Posterior cingulate gyrus (tissue), 11 donors: ENCODE data around the gene FAM200B.

Source experiments
- DNase-seq, 10 donors: peaks; one replicate each; pipeline versions ENCODE4 v3.0.0 to v3.0.0-alpha.2; 2020 to 2021; ENCODE audit warnings: mixed read lengths in 3 of 10
- intact Hi-C: fragments of 100-400 bp; cut with DNase I; formaldehyde crosslinking; loops from one replicate; pipeline ENCODE4 v1.15.1; 2023

Gene FAM200B

DNA sequence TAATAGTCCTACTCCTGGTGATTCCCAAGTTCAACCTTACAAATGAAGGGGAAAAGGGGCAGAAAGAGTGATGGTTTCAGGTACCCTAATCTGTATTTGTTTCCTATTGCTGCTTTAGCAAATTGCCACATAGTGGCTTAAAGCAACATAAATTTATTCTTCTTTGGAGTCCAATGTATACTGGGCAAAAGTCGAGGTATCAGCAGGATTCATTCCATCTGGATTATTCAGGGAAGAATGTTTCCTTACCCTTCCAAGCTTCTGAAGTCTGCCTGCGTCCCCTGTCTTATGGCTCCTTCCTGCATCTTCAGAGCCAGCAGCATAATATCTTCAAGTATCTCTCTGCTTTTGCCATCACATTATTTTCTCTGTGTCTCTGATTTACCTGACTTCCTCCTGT is 11.0 kb downstream of the FAM200B start:
- DNase-seq = no peak
- intact Hi-C loops = no loop called here

DNA sequence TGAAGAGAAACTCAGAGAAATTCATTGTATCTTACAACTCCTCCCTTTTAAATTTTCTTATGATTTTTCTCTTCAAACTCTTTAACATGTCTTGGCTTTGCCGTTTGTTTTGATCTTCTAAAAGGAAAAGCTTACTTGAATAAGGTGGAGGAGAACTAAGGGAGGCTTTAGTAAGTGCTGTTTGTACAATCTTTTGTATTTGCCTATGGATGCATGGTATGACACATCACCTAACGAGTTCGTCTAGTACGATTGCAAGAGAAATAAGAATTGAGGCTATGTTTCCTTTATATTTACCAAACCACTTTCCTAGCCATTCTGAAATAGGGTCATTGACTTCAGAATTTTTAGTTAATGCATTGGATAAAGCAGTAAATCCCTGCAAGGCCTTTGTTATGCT is 12.8 kb downstream of the FAM200B start:
- intact Hi-C loops = no loop called here
- DNase-seq = no peak

DNA sequence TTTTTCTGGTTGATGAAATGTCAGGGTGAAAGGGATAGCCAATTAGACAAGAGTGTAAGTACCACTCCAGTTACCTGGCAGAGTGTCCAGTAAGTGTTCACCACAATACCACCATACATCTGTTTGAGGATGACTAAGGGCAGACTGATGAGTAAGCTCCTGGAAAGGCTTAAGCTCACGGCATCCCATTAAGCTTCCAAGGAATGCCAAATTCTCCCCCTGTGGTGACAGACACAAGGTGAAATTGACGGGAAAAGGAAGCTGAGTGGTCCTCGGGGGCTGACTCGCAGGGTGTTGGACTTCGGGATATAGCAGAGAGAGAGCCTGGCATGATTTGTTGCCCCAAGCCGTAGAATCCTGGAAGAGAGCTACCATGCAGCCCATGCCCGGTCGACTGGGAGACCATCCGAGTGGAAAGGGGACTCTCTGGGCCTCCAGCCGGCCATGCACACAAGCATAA is 13.6 kb downstream of the FAM200B start:
- intact Hi-C loops = no loop called here
- DNase-seq = no peak

DNA sequence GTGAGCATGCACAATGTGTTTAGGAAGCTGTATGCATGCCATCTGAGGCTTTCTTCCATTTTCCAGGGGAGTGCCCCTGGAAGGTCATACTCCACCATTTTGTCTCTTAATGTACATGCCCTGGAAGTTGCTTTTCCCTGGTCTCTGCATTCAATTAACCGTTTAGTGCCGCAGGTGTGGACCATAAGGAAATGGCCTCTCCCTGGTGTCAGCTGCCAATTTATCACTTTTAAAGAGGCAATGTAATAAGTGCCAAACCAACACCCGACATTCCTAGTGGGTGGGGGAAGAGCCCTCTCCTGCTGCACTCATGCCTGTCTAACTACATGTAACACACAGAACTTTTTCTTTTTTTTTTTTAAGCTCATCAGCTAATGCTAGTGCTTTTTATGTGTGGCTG is 14.1 kb downstream of the FAM200B start:
- intact Hi-C loops = no loop called here
- no peak for DNase-seq

DNA sequence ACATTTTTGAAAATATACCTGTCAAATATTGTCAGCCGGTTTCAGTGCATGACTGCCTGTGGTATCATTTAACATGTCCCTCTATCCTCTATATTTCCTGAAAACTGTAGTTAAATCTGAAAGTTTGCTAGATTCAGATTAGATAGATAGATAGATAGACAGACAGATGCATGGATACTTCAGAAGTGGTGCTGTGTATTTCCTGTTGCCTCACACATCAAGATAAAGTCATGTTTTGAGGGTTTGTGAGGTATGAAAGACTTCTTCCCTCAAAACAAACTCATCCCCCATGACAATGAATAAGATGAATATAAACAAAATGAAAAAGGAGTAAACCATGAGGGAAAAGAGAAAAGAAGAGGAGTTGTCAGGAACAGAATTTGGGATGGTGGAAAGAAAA is 15.2 kb downstream of the FAM200B start:
- intact Hi-C loops = no loop called here

DNA sequence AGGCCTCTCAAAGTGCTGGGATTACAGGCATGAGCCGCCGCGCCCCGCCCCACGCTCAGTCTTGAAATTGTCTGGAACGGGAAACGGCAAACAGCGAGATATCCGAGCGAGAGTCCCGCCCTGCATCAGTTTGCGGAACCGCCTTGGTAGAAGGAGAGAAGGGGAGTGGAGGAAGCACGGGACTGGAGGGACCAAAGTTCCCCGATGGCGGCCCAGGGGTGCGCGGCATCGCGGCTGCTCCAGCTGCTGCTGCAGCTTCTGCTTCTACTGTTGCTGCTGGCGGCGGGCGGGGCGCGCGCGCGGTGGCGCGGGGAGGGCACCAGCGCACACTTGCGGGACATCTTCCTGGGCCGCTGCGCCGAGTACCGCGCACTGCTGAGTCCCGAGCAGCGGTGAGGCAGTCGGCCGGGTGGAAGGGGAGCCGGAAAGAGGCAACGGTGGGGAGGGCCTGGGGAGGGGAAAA is 21.3 kb downstream of the FAM200B start, which contains the start of gene BST1:
Gene BST1, plus strand, starts transcription at position 125 of the 463 bp plus-strand sequence. Its CDS starts 80 bp downstream, at position 205.
- DNase-seq = peak; percentile 29 to 95 (median 54)
- intact Hi-C loops = no loop called here

More for the DNA sequence above, 15.2 kb downstream of the FAM200B start:
- DNase-seq = no peak

DNA sequence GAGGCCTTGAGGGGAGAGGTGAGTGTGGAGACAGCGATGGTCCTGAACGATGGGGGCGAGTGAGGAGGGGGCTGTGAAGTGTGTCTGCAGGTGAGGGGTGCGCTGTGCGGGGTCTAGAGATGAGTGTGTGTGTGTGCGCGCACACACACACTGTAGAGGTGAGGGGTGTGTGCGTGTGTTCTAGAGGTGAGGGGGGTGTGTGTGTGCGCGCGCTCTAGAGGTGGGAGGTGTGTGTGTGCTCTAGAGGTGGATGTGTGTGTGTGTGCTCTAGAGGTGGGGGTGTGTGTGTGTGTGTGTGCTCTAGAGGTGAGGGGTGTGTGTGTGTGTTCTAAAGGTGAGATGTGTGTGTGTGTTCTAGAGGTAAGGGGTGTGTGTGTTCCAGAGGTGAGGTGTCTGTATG is 21.8 kb downstream of the FAM200B start:
- intact Hi-C loops = no loop called here
- DNase-seq = no peak

DNA sequence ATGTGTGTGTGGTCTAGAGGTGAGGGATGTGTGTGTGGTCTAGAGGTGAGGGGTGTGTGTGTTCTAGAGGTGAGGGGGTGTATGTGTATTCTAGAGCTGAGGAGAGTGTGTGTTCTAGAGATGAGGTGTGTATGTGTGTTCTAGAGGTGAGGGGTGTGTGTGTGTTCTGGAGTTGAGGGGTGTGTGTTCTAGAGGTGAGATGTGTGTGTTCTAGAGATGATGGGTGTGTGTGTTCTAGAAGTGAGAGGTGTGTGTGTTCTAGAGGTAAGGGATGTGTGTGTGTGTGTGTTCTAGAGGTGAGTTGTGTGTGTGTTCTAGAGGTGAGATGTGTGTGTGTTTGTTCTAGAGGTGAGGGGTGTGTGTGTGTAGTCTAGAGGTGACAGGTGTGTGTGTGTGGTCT is 22.5 kb downstream of the FAM200B start:
- intact Hi-C loops = no loop called here
- DNase-seq = no peak

DNA sequence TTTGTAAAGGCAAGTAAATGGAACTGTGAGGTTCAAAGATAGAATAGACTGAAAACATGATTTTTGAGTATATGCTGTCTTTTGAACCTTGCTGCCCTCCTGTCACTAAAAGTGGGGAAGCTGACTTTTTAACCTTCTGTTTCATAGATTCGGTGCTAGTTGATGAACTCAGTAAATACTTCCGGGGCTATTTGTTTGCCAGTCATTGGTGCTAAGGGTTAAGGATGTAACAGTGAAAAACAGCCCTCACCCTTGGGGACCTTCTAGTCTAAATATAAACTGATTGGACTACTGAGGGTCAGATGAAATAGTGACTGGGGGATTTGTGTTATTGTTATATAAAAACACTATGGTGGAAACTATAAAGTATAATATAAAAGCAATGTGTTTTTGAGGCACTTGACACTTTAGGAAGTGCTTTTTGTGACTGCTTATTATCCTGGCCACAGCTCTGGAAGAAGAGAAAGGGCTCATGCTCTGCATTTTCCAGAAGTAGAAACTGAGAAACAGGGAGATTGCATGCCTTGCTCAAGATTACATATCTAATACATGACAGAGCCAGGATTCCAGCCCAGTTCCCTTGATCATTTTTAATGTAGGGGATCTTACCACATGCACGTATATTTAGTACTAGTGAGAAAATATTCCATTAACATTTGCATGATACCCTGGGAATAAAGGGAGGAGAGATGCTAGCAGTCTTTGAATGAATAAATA is 25.2 kb downstream of the FAM200B start:
- intact Hi-C loops = no loop called here

DNA sequence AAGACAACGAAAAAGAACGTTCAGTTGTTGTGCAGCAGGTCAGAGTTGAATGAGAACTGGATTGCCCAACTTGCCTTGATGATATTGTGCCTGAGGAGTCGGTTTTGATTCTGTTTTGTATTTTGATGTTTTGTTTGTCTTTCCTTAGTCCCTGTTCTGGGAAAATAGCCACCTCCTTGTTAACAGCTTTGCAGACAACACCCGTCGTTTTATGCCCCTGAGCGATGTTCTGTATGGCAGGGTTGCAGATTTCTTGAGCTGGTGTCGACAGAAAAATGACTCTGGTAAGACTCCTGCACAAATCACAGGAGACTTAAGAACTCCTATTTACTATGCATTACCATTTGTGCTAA is 25.7 kb downstream of the FAM200B start:
- no peak for DNase-seq
- intact Hi-C loops = no loop called here

More for the DNA sequence above, 25.2 kb downstream of the FAM200B start:
- no peak for DNase-seq

DNA sequence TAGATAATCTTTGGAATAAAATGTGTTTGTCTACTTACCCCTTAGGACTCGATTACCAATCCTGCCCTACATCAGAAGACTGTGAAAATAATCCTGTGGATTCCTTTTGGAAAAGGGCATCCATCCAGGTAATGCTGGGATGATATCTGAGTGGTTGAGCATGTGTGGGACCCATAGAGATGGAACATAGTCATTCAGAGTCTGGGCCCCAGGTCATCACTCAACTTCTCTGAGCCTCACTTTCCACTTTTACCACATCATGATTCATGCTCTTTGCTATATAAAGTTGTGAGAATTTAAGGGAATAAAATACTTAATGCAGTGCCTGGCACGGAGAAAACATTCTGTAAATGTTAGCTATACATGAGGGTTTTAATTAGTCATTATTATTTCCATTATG is 30.1 kb downstream of the FAM200B start:
- intact Hi-C loops = no loop called here
- no peak for DNase-seq

DNA sequence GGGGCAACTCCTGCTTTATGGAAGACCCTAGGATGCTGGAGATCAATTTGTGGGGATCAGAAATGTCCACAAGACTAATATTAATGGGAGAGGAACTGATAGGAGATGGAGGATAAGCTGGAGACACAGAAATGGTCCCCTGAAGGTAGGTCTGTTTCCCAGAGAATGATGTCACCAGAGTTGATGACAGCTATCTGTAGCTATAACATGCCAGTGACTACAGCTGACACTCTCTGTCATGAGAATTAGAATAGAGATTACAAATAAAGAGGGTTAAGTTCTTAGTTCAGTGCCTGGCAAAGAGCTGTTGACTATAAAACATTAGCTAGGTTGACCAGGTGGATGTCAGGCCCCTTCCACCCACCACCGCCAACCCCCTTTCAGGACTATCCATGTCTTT is 30.6 kb downstream of the FAM200B start:
- no peak for DNase-seq
- intact Hi-C loops = no loop called here

DNA sequence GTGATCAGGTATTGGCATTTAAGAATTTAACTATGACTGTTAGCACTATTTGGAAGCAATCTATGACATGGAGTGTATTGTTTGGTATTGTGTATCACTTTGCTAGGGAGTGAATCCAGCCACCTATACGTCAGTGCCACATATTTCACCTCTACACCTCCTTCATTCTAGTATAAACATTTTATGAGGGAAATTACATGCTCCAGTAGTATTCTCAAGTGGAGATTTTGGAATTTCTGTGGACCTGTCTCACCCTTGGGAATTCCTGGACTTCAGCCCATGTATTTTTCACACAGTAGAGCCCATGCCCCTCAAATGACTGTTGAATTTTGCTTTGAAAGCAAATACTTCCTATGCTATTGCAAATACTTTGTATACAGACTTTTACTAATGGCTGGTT is 32.5 kb downstream of the FAM200B start:
- DNase-seq = no peak
- intact Hi-C loops = no loop called here

DNA sequence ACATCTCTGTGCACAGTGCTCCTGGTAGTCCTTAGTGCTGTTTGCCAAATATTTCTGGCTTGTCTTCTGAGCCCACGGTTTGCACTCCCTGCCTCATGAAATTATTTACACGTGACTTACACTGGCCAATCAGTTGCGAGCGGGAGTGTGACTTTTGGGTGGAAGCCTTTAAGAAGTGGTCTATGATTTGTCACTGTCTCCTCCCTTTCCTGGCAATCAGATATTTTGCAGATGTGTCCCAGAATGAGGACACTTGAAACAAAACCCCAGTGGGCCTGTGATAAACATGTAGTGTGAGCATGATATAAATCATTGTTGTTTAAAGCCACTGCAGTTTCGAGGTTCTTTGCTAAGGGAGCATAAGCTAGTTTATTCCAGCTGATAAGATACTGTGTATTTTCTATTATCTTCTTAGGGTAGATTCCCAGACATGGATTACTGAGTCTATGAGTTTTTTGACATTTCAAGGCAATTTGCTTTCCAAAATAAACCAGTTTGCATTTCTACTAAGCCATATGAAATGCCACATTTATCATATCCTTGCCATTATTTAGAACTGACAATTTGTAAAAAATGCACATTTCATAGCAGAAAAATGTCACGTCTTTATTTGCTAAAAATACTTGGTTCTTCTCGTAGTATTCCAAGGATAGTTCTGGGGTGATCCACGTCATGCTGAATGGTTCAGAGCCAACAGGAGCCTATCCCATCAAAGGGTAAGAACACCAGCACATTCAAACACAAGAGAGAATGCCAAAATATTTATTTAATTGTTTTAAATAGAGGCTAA is 33.2 kb downstream of the FAM200B start:
- intact Hi-C loops = no loop called here
- DNase-seq = no peak

DNA sequence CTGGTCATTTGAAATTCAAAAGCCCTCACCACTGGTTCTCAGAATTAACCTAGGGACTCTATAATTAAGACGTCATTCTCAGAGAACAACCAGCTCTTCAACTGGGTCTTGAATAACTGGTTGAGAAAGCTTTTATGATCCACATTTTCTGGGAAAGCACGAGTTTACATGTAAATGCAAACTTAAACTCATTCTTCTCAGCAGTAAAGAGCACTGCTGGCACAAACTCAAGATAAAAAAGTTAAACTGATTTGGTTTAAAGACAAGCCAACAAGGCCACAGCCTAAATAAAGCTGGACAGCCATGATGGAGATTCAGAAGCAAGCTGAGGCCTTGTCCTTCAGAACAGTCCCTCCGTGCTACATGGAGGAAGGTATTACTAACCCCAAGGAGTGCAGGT is 34.5 kb downstream of the FAM200B start:
- DNase-seq = no peak
- intact Hi-C loops = no loop called here

DNA sequence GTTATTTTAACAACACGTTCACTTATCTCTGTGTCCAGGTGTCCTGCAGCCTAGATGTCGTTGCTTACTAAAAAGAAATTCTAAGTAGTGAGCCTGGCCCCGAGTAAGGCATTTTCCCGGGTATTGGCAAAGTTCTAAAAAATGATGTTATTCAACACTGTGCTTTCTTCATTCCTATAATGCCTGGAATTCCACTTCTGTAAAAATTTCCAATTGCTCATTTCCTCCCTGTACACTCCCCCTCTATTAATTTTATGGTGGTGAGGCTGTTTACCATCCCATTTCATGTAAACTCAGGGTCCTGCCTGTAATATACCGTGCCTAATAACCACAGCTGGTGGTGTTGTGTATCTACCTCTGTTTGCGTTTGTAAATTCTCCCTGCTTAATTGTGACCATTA is 35.5 kb downstream of the FAM200B start:
- intact Hi-C loops = no loop called here
- no peak for DNase-seq

DNA sequence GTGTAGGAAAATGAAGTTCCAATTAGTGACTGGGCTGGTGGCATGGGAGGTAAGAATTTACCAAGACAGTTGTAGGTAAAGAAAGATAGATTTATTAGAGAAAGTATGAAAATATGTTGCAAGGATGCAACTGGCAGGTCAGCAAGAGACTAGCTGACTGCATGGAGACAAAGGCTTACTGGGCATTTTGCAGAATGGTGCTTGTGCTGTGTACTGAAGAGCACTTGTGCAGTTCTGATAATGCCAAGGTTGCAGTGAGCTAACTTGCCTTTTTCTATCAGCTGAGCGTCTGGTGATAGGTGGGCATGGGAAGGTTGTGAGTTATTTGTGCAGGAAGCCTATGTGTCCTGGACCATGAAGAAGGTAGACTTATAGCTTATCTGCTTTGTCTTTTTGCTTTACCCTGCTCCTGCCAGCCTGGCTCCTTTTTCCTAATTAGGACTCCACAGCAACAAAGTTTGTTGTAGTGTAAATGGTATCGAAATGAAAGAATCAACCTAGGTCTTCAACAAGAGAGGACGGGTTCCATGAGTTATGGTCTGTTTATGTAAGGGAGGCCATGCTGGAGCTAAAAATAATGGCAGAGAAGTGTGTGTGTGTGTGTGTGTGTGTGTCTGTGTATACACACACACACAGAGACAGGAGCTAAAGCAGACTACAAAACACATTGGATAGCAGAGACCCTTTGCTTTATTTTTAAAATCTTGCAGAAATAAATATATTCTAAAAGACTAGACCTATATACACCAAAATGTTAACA is 36.2 kb downstream of the FAM200B start:
- intact Hi-C loops = no loop called here

DNA sequence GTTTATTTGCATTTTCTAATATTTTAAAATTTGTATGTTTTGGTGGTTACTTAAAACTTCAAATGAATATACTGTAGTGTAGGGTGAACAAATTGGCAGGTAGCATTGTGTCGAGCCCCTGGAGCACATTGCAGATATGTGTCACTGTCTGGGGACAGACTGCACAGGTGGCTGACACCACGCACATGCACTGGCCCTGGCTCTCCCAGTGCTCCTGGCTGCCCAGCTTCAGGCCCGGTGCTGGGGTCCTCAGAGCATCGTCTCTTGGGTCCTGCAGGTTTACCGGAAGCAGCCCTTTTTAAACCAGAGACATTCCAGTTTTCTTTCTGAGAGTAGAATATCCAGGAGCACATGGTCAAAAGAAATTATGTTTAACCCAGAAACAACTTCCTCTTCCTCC is 36.8 kb downstream of the FAM200B start:
- intact Hi-C loops = no loop called here
- peak in 1 of 10 donors; percentile 42 for DNase-seq

More for the DNA sequence above, 36.2 kb downstream of the FAM200B start:
- no peak for DNase-seq

DNA sequence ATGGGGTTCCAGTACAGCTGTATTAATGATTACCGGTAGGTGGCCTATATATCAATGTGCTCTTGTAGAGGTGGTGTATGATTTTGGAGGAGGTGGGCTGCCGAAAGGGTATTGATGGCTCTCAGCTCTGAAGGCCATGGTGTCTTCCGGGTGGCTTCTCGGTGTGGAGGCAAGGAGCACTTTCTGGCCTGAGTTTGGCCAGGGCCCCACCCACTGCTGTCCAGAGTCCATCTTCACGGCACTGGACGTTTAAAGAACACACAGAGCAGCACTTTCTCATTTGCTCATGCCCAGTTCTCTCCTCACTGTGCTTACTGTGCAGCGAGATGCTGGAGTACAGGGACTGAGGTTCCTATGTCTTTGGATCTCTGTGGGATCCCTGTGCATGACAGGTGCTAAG is 37.3 kb downstream of the FAM200B start:
- DNase-seq = no peak
- intact Hi-C loops = no loop called here

DNA sequence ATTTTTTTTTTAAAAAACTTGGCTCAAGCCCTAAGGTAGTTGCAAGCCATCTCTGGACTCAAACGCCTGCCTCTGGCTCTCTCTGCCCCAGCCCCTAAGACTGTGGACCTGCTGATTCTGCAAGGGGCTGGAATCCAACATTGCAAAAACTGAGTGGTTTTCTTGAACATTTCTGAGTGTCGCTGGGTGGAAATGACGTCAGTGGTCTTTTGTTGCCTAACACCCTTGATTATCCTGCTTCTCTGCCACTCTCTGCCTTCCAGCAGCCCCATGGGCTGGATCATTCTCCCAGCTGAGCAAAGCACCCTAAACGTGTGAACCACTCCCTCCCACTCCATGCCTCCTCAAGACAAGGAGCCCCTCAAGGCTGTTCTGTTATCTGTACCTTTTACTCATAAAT is 37.9 kb downstream of the FAM200B start:
- intact Hi-C loops = no loop called here
- no peak for DNase-seq

DNA sequence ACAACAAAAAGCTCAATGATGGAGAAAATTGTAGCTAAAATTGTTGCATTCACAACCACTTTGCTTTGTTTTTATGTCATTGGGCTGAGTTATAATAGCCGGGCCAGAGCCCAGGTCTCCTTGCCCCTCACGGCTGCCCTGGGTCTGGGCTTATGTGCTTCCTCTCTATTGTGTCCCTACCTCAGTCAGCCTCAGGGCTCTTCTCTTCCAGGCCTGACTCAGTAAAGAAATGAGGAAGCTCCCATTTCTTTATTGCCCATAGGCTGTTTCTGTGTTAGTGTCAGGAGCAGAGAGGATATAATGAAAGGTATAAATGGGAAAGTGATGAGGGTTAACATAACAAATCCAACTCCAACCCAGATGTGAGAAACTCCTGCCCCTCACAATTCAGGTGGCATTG is 39.2 kb downstream of the FAM200B start:
- intact Hi-C loops = no loop called here
- DNase-seq = no peak
